ENCODE results near the gene CLDN14.

The CLDN14 gene

DNA sequence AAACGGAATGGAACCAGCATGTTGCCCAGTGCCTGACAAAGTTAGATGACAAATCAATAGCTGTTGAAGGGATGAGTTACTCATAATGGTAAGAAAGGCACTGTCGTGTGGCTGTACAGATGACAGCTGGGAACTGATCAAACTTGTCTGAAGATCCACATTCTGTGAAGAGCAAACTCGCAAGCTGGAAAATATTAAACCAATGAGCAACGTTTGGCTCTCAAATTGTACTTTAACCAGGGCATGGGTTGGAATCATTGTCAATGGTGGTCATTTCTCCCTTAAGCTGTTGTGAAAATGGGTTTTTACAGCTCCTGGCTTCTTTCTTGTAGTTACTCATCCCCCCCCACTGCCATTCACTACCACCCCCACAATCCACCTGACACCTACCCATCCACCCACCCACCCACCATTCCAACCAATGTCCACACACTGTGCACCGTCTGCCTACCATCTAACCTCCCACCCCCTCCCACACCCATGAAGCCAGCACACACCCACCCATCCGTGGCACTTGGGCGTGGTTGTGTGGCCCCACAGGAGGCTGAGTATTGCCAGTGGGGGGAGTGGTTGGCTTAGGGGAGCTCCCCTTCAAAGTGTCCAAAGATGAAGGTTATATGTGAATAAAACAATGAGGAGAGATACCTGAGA lies 46.7 kb downstream of the CLDN14 start:
- DNase-seq (ENCODE audit: low read depth): no peak

DNA sequence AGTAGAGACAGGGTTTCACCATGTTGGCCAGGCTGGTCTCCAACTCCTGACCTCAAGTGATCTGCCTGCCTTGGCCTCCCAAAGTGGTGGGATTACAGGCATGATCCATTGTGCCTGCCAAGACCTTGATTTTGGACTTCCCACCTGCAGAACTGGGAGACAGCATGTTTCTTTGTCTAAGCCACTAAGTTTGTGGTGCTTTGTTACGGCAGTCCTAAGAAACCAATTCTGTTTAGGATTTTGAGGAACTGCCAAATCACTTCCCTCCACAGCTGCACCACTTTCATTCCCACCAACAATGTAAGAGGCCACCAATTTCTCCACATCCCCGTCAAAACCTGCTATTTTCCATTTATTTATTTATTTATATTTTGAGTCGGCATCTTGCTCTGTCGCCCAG lies 48.7 kb downstream of the CLDN14 start:
- DNase-seq (ENCODE audit: low read depth): no peak

DNA sequence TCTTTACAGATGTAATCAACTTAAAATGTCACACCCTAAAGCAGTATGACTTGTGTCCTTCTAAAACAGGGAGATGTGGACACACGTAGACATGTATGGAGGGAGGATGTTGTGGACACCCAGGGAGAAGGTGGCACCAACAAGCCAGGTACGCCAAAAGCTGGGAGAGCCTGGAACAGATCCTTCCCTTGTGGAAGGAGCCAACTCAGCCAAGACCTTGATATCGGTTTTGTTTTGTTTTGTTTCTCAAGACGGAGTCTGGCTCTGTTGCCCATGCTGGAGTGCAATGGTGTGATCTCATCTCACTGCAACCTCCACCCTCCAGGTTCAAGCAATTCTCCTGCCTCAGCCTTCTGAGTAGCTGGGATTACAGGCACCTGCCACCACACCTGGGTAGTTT lies 49.1 kb downstream of the CLDN14 start:
- no peak for DNase-seq (ENCODE audit: low read depth)

DNA sequence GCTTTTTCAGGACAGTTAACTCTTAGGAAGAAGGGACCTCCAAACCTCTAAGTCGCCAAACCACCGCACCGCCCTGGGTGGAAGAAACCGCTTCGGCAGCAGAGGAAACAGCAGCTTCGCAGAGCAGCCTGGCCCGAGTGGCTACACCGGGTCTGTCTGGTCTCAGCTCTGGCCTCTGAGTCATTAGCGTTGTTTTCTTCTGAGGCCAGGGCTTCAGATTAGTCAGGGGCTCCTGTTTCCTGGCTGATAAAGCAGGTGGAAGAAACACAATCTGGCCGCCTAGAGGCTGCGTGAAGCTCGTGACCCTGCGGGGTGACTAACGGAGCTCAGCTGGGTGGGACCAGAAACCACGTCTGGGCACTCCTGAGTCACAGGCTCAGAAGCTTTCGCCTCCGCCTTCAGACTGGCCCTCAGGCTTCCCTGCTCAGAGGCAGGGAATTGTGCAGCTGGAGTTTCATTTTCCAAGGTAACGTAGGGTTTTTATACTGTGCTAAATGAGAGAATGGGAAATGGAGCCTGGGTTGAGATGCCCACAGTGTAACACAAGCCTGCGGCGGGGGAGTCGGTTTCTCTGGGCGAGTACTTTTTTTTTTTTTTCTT lies 49.9 kb downstream of the CLDN14 start:
- peak; percentile 74 for DNase-seq (ENCODE audit: low read depth)

DNA sequence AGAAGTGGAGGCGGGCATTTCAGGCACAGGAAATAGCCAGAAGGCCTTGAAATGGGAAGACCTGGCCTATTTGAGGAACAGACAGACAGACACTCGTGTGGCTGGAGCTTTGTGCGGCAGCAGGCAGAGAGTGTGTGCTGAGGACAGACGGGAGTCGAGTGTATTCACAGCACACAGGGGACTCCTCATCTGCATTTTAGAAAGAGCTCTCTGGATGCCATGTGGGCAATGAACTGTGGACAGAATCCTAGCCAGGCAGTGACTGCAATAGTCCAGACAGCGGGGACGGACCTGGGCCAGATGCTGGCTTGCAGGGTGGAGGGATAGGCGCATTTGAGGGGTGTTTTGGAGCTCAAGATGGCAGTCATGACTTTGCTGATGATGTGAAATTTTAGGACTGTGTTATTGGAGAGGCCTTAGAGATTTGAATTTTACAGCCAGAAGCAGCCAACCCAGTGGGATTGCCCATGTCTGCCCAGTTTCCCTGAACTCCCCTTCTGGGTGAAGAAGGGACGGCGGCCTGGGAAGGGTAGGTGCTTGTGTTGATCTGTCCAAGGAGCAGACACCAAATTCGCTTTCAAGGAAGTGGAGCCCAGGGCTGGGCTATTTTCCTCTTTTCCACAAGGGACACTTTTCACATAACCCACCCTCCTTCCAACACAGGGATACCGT lies 51.0 kb downstream of the CLDN14 start:
- peak; percentile 21 for DNase-seq (ENCODE audit: low read depth)

DNA sequence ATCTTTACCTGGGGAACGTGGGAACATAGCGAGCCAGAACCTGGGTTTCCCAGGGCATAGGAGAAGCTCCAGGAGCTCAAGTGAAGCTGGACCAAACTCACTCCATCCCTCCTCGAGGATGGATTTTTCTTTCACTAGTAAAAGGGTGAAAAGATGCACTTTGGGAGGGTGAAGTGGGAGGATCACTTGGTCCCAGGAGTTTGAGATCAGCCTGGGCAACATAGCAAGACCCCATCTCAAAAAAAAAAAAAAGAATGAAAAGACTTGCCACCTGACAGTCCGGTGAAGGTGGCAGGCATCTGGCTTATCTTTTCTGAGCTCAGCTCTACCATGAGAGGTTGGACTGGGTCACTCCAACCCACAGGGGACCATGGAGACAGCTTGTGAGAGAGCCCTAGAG lies 52.4 kb downstream of the CLDN14 start:
- no peak for DNase-seq (ENCODE audit: low read depth)

DNA sequence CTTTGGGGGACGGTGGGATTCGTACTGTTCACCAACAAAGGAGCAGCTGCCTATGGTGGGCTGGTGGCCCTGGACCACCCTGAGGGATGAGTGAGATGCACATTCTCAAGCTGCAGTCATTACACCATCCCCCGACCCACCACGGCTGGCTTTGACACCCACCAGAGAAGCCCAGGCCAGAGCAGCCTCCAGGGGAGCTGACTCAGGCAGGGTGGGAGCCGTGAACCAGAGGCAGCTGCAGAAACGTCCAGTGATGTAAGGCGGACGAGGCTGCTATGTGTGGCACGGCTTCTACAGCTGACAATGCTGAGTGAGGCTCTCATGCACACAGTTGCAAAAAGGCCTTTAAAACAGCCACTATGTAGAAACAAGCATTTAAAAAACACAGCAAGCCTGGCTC lies 54.6 kb downstream of the CLDN14 start:
- DNase-seq (ENCODE audit: low read depth): no peak

DNA sequence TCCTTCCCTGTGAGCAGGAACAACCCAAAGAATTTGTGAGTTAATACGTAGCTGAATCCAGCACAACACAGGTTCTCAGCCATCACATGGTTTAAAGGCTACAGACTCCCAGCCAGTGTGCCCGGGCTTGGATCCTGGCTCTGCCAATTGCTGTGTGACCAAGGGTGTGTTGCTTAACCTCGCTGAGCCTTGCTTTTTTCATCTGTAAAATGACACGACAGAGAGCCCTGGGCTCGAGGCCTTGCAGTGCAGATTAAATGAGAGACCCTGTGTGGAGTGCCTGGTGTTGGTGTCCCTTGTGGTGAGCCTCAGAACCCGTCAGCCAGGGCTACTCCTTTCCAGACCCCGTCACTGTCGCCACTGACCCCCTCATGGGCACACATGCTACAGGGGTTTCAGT lies 55.3 kb downstream of the CLDN14 start:
- DNase-seq (ENCODE audit: low read depth): no peak

DNA sequence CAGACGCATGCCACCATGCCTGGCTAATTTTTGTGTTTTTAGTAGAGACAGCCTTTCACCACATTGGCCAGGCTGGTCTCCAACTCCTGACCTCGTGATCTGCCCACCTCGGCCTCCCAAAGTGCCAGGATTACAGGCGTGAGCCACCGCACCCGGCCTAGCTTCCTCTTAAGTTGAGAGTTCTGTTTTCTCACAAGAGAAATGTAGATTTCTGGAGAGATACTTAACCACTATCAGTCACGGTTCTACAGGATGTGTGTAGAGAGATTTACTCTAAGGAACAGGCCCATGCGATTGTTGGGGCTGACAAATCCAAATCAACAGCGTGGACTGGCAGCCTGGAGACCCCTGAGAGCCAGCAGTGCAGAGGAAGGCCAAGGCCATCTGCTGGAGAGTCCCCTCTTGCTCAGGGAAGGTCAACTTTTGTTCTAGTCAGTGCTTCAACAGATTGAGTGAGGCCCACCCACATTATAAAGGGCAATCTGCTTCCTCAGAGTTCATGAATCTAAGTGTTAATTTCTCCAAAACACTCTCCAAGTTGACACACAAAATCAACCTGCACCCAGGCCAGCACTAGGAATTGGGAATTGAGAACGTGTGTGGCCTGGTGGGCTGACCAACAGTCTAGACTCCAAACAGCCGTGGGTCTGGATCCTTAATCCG lies 56.0 kb downstream of the CLDN14 start:
- DNase-seq (ENCODE audit: low read depth): no peak

DNA sequence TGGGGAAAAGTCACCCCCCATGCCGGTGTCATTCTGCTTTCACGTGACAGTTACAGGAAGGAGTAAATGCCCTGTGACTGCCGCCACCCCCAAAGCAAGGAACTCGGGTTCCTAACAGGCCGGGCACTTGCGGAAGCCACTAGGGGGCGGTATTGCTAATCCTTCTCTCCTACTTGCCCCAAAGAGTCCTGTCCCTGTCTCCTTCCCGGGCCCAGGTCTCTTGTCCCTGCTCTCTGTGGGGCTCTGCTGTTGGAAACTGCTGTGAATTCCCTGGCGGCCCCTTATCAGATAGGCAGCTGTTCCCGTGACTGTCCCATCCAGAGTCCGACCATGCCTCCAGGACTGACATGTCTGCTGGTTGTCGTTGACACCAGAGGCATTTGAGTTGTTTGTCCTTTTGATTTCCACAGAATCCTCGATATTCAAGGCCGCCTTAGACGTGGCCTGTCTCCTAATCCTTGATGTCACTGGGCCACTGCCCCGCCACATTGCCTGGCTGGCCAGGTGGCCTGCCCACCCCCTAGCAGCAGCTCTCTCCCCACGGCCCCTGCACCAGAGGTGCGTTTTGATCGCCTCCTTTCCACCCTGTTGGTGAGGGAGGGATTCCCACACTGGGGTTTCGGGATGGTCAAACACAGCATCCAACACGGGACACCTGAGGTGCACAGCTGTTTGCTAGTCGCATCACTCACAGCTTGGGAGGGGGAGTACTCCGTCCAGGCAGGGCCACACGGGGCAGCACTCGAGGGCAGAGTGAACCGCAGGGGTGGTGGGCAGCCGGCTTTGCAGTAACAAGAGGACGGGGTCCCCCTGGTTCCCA lies 57.4 kb downstream of the CLDN14 start:
- peak; percentile 10 for DNase-seq (ENCODE audit: low read depth)

DNA sequence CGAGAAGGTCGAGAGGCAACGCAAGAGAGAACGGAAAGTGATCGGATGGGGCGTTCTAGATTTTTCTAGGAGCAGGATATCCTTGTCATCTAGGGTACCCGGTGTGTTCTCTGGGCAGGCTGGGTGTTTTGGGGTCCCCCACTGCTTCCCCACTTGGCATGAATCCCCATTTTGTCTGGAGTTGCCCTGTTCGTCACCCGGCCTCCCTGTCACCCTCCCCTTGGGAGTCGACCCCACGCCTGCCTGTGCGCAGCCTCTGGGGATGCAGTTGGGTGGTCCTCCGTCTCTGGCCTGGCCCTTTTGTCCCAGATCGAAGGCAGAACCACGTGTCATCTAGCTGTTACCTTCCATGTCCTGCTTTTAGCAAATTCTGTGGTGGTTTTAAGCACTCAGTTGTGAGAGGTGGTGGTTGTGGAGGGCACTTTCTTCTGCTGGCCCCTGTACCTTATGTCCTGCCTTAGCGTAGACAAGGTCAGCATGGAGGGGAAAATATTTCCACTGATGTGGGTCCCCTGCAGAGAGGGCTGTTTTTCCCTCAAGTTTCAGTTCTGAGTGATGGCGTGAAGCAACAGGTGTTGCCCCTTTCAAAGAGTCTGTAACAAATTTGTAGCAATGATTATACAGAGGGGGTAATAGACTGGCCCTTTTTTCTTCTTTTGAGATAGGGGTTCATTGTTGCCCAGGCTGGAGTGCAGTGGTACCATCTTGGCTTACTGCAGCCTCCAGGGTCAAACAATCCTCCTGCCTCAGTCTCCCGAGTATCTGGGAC lies 59.2 kb downstream of the CLDN14 start:
- DNase-seq (ENCODE audit: low read depth): no peak

DNA sequence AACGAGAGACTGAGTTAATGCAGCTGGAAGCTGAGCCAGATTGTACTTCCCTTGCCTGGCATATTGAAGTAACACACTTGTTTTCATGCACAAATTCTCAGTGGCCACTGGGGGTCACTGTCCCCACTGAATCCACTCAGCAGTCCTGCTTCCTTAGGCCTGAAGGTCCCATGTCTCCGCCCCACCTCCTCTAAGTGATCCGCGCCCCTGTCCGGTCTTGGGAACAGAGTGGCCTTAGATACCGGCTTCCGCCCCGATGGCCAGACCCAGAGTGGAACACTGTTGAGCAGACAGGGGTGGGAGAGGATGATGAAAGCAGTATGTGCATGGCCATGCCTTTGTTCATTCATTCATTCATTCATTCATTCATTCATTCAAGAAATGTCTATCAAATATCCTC lies 59.9 kb downstream of the CLDN14 start:
- DNase-seq (ENCODE audit: low read depth): peak; percentile 83

DNA sequence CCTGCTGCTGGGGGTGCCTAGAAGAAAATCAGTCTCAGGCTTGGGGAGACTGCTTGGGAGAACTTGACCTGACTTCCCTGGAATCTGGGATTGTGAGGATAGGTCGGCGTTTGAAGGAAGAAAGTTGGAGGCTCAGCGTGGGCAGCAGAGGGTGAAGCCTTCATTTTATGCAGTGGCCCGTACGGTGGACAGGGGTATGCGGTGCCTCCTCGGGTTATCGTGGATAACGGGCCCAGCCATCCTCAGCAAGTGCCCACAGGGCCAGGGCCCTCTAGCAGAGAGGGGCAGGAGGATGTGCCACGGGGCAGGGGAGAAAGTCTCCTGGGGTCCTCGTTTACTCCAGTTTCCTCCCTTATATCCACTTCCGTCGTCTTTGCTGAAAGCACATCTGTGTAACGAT lies 60.7 kb downstream of the CLDN14 start:
- DNase-seq (ENCODE audit: low read depth): no peak

DNA sequence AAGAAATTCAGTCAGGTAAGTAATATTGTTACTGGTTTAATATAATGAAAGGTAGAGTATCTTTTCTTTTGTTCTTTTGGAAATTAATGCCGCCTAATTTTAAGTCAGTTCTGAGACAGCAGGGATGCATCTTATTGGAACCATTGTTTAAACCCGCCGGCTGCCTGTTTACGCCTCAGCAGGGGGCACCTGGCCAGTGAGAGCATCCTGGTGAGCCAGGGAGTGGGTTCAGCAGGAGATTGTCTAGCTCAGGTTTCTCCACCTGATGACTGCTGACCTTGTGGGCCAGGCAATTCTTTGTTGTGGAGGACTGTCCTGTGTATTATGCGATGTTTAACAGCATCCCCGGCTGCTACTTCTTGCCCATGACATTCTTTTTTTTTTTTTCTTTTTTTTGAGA lies 64.5 kb downstream of the CLDN14 start:
- DNase-seq (ENCODE audit: low read depth): no peak

DNA sequence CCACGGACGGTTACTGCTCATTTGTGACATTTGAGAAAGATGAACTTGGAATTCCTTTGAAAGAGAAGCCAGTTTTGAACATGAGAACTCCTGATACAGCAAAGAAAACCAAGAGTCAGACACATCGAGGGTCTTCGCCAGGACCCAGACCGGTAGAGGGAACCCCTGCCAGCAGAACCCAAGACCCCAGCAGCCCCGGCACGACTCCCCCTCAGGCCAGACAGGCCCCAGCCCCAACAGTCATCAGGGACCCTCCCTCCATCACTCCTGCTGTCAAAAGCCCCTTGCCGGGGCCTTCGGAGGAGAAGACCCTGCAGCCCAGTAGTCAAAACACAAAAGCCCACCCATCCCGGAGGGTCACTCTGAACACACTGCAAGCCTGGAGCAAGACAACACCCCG lies 67.0 kb downstream of the CLDN14 start:
- DNase-seq (ENCODE audit: low read depth): no peak

DNA sequence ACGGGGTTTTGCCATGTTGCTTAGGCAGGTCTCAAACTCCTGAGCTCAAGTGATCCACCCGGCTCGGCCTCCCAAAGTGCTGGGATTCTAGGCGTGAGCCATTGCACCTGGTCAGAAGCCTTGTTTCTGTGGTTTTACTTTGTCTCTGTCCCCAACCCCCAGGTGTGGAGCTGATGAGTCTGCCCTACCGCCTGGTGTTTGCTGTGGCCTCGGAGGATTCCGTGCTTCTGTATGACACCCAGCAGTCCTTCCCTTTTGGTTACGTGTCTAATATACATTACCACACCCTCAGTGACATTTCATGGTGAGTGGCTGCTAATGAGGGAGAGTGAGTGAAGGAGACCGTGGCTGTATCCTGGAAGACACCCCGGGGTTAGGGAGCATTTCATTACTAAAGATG lies 68.6 kb downstream of the CLDN14 start:
- DNase-seq (ENCODE audit: low read depth): no peak
